Measurements from ENCODE around the gene C1QTNF1.

C1QTNF1 gene

GRCh38 chr17:79077587-79077986 lies 53.6 kb downstream of the C1QTNF1 start:
- H3K4me3 ChIP-seq (ENCODE audit: low read depth, low read length) = no peak overlapping the region
- no peak for DNase-seq (ENCODE audit: low read depth)
- TF ChIP-seq CTCF (IDR thresholded peaks at IDR 0.05; ENCODE audit: insufficient read depth, low read depth, low read length, missing control alignments) = no peak

GRCh38 chr17:79078476-79079190 lies 54.7 kb downstream of the C1QTNF1 start:
- DNase-seq (ENCODE audit: low read depth) = no peak
- TF ChIP-seq CTCF (IDR thresholded peaks at IDR 0.05; ENCODE audit: insufficient read depth, low read depth, low read length, missing control alignments) = no peak
- no peak overlapping the region for H3K4me3 ChIP-seq (ENCODE audit: low read depth, low read length)

GRCh38 chr17:79079421-79080200 lies 55.6 kb downstream of the C1QTNF1 start:
- TF ChIP-seq CTCF (IDR thresholded peaks at IDR 0.05; ENCODE audit: insufficient read depth, low read depth, low read length, missing control alignments) = no peak
- no peak overlapping the region for H3K4me3 ChIP-seq (ENCODE audit: low read depth, low read length)
- no peak for DNase-seq (ENCODE audit: low read depth)

GRCh38 chr17:79080349-79080748 lies 56.4 kb downstream of the C1QTNF1 start:
- no peak overlapping the region for H3K4me3 ChIP-seq (ENCODE audit: low read depth, low read length)
- no peak for DNase-seq (ENCODE audit: low read depth)
- TF ChIP-seq CTCF (IDR thresholded peaks at IDR 0.05; ENCODE audit: insufficient read depth, low read depth, low read length, missing control alignments) = no peak

GRCh38 chr17:79080761-79081290 lies 56.9 kb downstream of the C1QTNF1 start:
- no peak for DNase-seq (ENCODE audit: low read depth)
- TF ChIP-seq CTCF (IDR thresholded peaks at IDR 0.05; ENCODE audit: insufficient read depth, low read depth, low read length, missing control alignments) = no peak
- H3K4me3 ChIP-seq (ENCODE audit: low read depth, low read length) = no peak overlapping the region

GRCh38 chr17:79081571-79082276 lies 57.8 kb downstream of the C1QTNF1 start:
- TF ChIP-seq CTCF (IDR thresholded peaks at IDR 0.05; ENCODE audit: insufficient read depth, low read depth, low read length, missing control alignments) = no peak
- DNase-seq (ENCODE audit: low read depth) = no peak
- H3K4me3 ChIP-seq (ENCODE audit: low read depth, low read length) = no peak overlapping the region

Data from GM12865 (cell line).